Suprapubic skin (tissue), 4 donors: ENCODE measurements around the gene MTFR1L.

Experiments
- CTCF ChIP-seq, 2 donors: fragments of 200-600 bp in 1 of 2; fragments of 450-650 bp in 1 of 2; sonication (generic) in 1 of 2; IDR thresholded peaks; one replicate each; pipeline ENCODE4 v1.5.1; 2016 to 2019; ENCODE audit warnings: antibody characterized with exemption in 2 of 2, mild to moderate bottlenecking in 1 of 2, moderate library complexity in 1 of 2
- EP300 ChIP-seq: sonication (generic); formaldehyde crosslinking; IDR thresholded peaks from one replicate; pipeline ENCODE4 v1.6.1; 2017; ENCODE audit warnings: antibody characterized with exemption
- POLR2A ChIP-seq, 2 donors: fragments of 450-650 bp; IDR thresholded peaks; one replicate each; pipeline ENCODE4 v1.6.1; 2017; ENCODE audit warnings: antibody characterized with exemption in 2 of 2, mild to moderate bottlenecking in 2 of 2, moderate library complexity in 2 of 2
- POLR2AphosphoS5 ChIP-seq, 3 donors: sonication (generic); formaldehyde crosslinking; IDR thresholded peaks; one replicate each; pipeline ENCODE4 v1.6.1; 2017; ENCODE audit warnings: antibody characterized with exemption in 3 of 3

GRCh38 chr1:25773441-25774125 lies 46.2 kb upstream of the MTFR1L start:
- TF ChIP-seq CTCF (IDR thresholded peaks at IDR 0.05), result no peak
- no peak for TF ChIP-seq POLR2AphosphoS5 (IDR thresholded peaks at IDR 0.05)
- TF ChIP-seq EP300, result no peak
- TF ChIP-seq POLR2A (IDR thresholded peaks at IDR 0.05), result no peak
